Transverse colon (tissue), 4 donors: ENCODE data around the gene INTS11. TPM values are rescaled to one million over a fixed set of nuclear protein-coding genes. Genes with fewer than 3 reads are reported as not detected.

Experiments
- DNase-seq: peaks from one replicate; pipeline ENCODE4 v3.0.0-alpha.2; 2019
- H3K27ac ChIP-seq, 4 donors: fragments of 200-600 bp; sonication (generic); 2 replicates each; pipeline ENCODE4 v1.5.1; 2016 to 2018; ENCODE audit warnings: inconsistent platforms in 4 of 4
- H3K27me3 ChIP-seq: fragments of 200-600 bp; sonication (generic); 2 replicates; pipeline ENCODE4 v1.5.1; 2017; ENCODE audit warnings: inconsistent platforms
- H3K36me3 ChIP-seq, 4 donors: fragments of 200-600 bp; sonication (generic); 2 replicates each; pipeline ENCODE4 v1.5.1; 2017 to 2019; ENCODE audit warnings: inconsistent platforms in 4 of 4
- H3K4me1 ChIP-seq, 4 donors: fragments of 200-600 bp; sonication (generic); 2 replicates each; pipeline ENCODE4 v1.5.1; 2017 to 2020; ENCODE audit warnings: inconsistent platforms in 4 of 4
- H3K4me3 ChIP-seq, 4 donors: fragments of 200-600 bp; sonication (generic); 1 replicate in 1 of 4; 2 replicates in 3 of 4; pipeline versions ENCODE4 v1.5.1 to v1.6.1; 2017 to 2019; ENCODE audit warnings: inconsistent platforms in 4 of 4
- H3K9me3 ChIP-seq, 2 donors: fragments of 200-600 bp; sonication (generic); 2 replicates each; pipeline ENCODE4 v1.5.1; 2017 to 2019; ENCODE audit warnings: inconsistent platforms in 2 of 2
- CTCF ChIP-seq, 5 experiments: fragments of 200-600 bp in 3 of 5; fragments of 450-650 bp in 2 of 5; sonication (generic) in 3 of 5; IDR thresholded peaks; 1 replicate in 2 of 5; 2 replicates in 3 of 5; pipeline ENCODE4 v1.5.1; 2016 to 2017; ENCODE audit warnings: antibody characterized with exemption in 5 of 5, inconsistent platforms in 3 of 5, mild to moderate bottlenecking in 2 of 5, moderate library complexity in 1 of 5
- EP300 ChIP-seq: sonication (generic); formaldehyde crosslinking; IDR thresholded peaks from one replicate; pipeline ENCODE4 v1.6.1; 2017; ENCODE audit warnings: antibody characterized with exemption, low read depth
- POLR2A ChIP-seq: fragments of 450-650 bp; IDR thresholded peaks from one replicate; pipeline ENCODE4 v1.6.1; 2016; ENCODE audit warnings: antibody characterized with exemption, mild to moderate bottlenecking, moderate library complexity
- POLR2AphosphoS5 ChIP-seq, 3 donors: sonication (generic); formaldehyde crosslinking; IDR thresholded peaks; one replicate each; pipeline ENCODE4 v1.6.1; 2016; ENCODE audit warnings: antibody characterized with exemption in 3 of 3
- WGBS, 2 donors: methylation state at CpG; one replicate each; pipeline ENCODE4 v1.1.5; 2018; ENCODE audit warnings: low coverage in 1 of 2; 5-methylcytosine and 5-hydroxymethylcytosine counted together
- in situ Hi-C, 4 donors: fragments of 200-750 bp; cut with MboI; loops; one replicate each; pipeline versions ENCODE4 v1.15.0 to v1.15.1; 2017; ENCODE audit warnings: low sequenced_read_pairs in 3 of 4, low pct_ligation_motif_present in 1 of 4, low pct_unique_long_range_greater_than_20kb in 1 of 4
- intact Hi-C: fragments of 100-400 bp; cut with DNase I; formaldehyde crosslinking; loops from one replicate; pipeline ENCODE4 v1.15.1; 2023; ENCODE audit warnings: low total_unique reads
- total RNA-seq, 4 donors: library from RNA; depleted of rRNA; stranded (reverse); fragments of >200 nt; gene quantifications; one replicate each; pipeline ENCODE4 v1.1.0, GENCODE V29; 2016

INTS11 gene
- total RNA-seq, 4 donors from 2014 or later: 118 to 424 (median 140) TPM

- in situ Hi-C loops: no loop called here
These were observed 9.7 kb downstream of the INTS11 start for GRCh38 chr1:1314678-1315335.

GRCh38 chr1:1314237-1314586 is 10.2 kb downstream of the INTS11 start:
- intact Hi-C loops (no loop called here), in situ Hi-C loops (no loop called here)
- TF ChIP-seq EP300 (no peak), POLR2AphosphoS5 (IDR thresholded peaks at IDR 0.05) (no peak), CTCF (IDR thresholded peaks at IDR 0.05) (no peak), POLR2A (no peak)
- H3K27me3 ChIP-seq: no peaks in the 10 kb centered on the region
- 96% methylated on average over 12 of the region's 15 CpGs; no CpG with 5 or more reads in 1 of the 2 donors for WGBS, 2 donors
- H3K27ac ChIP-seq: no peak overlapping the region
- H3K36me3 ChIP-seq: peaks cover 0 to 18% (median 8%) of the 10 kb centered on the region in 4 donors
- H3K4me3 ChIP-seq: no peak overlapping the region
- no peaks in the 10 kb centered on the region for H3K9me3 ChIP-seq
- peaks cover 21 to 37% (median 24%) of the 10 kb centered on the region in 4 donors for H3K4me1 ChIP-seq
- DNase-seq: no peak

More at GRCh38 chr1:1314678-1315335, 9.7 kb downstream of the INTS11 start:
- WGBS, 2 donors: 93% methylated on average over 23 of the region's 23 CpGs; no CpG with 5 or more reads in 1 of the 2 donors
- DNase-seq: no peak
- H3K27ac ChIP-seq: peak overlapping the region in 1 of 4 donors; percentile 43
- TF ChIP-seq CTCF (IDR thresholded peaks at IDR 0.05) (no peak), POLR2AphosphoS5 (IDR thresholded peaks at IDR 0.05) (no peak), POLR2A (no peak), EP300 (no peak)
- H3K36me3 ChIP-seq: peaks cover 0 to 18% (median 8%) of the 10 kb centered on the region in 4 donors
- H3K4me1 ChIP-seq: peaks cover 15 to 31% (median 18%) of the 10 kb centered on the region in 4 donors
- H3K4me3 ChIP-seq: no peak overlapping the region
- intact Hi-C loops: no loop called here
- no peaks in the 10 kb centered on the region for H3K27me3 ChIP-seq
- H3K9me3 ChIP-seq: no peaks in the 10 kb centered on the region

GRCh38 chr1:1313500-1314236 is 10.8 kb downstream of the INTS11 start:
- H3K4me1 ChIP-seq: peaks cover 18 to 37% (median 26%) of the 10 kb centered on the region in 4 donors
- H3K4me3 ChIP-seq: no peak overlapping the region
- no peak for DNase-seq
- peaks cover 0 to 18% (median 8%) of the 10 kb centered on the region in 4 donors for H3K36me3 ChIP-seq
- in situ Hi-C loops: no loop called here
- TF ChIP-seq POLR2AphosphoS5 (IDR thresholded peaks at IDR 0.05): no peak
- no peak for TF ChIP-seq POLR2A
- TF ChIP-seq EP300: no peak
- no peak for TF ChIP-seq CTCF (IDR thresholded peaks at IDR 0.05)
- H3K27me3 ChIP-seq: no peaks in the 10 kb centered on the region
- intact Hi-C loops: no loop called here
- H3K27ac ChIP-seq: no peak overlapping the region
- H3K9me3 ChIP-seq: no peaks in the 10 kb centered on the region
- 93% methylated on average over 37 of the region's 37 CpGs; no CpG with 5 or more reads in 1 of the 2 donors for WGBS, 2 donors

- H3K36me3 ChIP-seq: peaks cover 0 to 18% (median 8%) of the 10 kb centered on the region in 4 donors
These were observed 11.8 kb downstream of the INTS11 start for GRCh38 chr1:1312450-1313314.

More at GRCh38 chr1:1312450-1313314, 11.8 kb downstream of the INTS11 start:
- no peak for DNase-seq
- Histone ChIP-seq H3K4me1 (peaks cover 9 to 27% (median 18%) of the 10 kb centered on the region in 4 donors), H3K27ac (no peak overlapping the region), H3K4me3 (no peak overlapping the region), H3K27me3 (no peaks in the 10 kb centered on the region), H3K9me3 (no peaks in the 10 kb centered on the region)
- no peak for TF ChIP-seq POLR2A
- no peak for TF ChIP-seq CTCF (IDR thresholded peaks at IDR 0.05)
- TF ChIP-seq EP300: no peak
- no peak for TF ChIP-seq POLR2AphosphoS5 (IDR thresholded peaks at IDR 0.05)
- intact Hi-C loops: no loop called here
- WGBS, 2 donors: 91% methylated on average over 42 of the region's 49 CpGs; no CpG with 5 or more reads in 1 of the 2 donors
- in situ Hi-C loops: no loop called here
